H1 (cell line): Measurements from ENCODE around the gene EVPL. TPM values are rescaled to one million over a fixed set of nuclear protein-coding genes. Genes with fewer than 3 reads are reported as not detected.
A peak's percentile ranks its signal among the peaks of the same experiment; 100 is the strongest.

ENCODE experiments used
- CTCF ChIA-PET: fragments of 300-600 bp; sonication (Branson Sonifier 250); formaldehyde crosslinking; loops from one replicate; lab custom pipeline; 2021; ENCODE audit not compliant: partially characterized antibody; lab: Charles Lee
- POLR2A ChIA-PET: fragments of 300-600 bp; sonication (Branson Sonifier 250); formaldehyde crosslinking; loops from one replicate; lab custom pipeline; 2021; ENCODE audit warnings: inconsistent platforms; ENCODE audit not compliant: partially characterized antibody; lab: Charles Lee
- DNase-seq, 2 experiments: peaks; one replicate each; pipeline versions ENCODE4 v3.0.0 to v3.0.0-alpha.2; 2010 to 2022; ENCODE audit warnings: low spot score in 2 of 2, low read depth in 1 of 2, mixed read lengths in 1 of 2
- FAIRE-seq: peaks from 2 replicates; lab custom pipeline; 2011; peaks lifted over from hg19 to GRCh38; lab: Jason Lieb, UNC
- H2AFZ ChIP-seq: 2 replicates; pipeline ENCODE4 v1.8.1; 2012; ENCODE audit warnings: low read length, inconsistent platforms
- H2AK5ac ChIP-seq: 2 replicates; pipeline ENCODE4 v1.6.1; 2013; ENCODE audit warnings: low read depth, low read length
- H2BK120ac ChIP-seq: replicated peaks from 2 replicates; pipeline ENCODE3; 2013; ENCODE audit warnings: low read depth, low read length, inconsistent platforms
- H2BK12ac ChIP-seq: 2 replicates; pipeline ENCODE4 v1.6.1; 2013; ENCODE audit warnings: low read depth, low read length
- H2BK15ac ChIP-seq: 2 replicates; pipeline ENCODE4 v1.6.1; 2013; ENCODE audit warnings: low read length
- H2BK20ac ChIP-seq: 2 replicates; pipeline ENCODE4 v1.6.1; 2013; ENCODE audit warnings: low read length
- H2BK5ac ChIP-seq: 2 replicates; pipeline ENCODE4 v1.6.1; 2013; ENCODE audit warnings: low read depth, low read length
- H3K14ac ChIP-seq: 2 replicates; pipeline ENCODE4 v1.6.1; 2013; ENCODE audit warnings: inconsistent platforms; ENCODE audit not compliant: insufficient read length
- H3K18ac ChIP-seq: 2 replicates; pipeline ENCODE4 v1.6.1; 2013; ENCODE audit warnings: low read length; ENCODE audit errors: extremely low read depth
- H3K23ac ChIP-seq: 2 replicates; pipeline ENCODE4 v1.6.1; 2013; ENCODE audit warnings: inconsistent platforms; ENCODE audit not compliant: insufficient read length
- H3K23me2 ChIP-seq: 2 replicates; pipeline ENCODE4 v1.6.1; 2013; ENCODE audit warnings: low read depth, low read length
- H3K27ac ChIP-seq: 2 replicates; pipeline ENCODE4 v1.6.1; 2011; ENCODE audit warnings: low read depth, low read length, inconsistent platforms
- H3K27me3 ChIP-seq, 4 experiments: replicated peaks in 1 of 4; 1 replicate in 1 of 4; 2 replicates in 3 of 4; pipeline versions ENCODE4 v1.6.1 to v1.8.1; 2011 to 2013; ENCODE audit warnings: low read length in 3 of 4, mild to moderate bottlenecking in 3 of 4, inconsistent platforms in 2 of 4, mixed read lengths in 2 of 4, moderate library complexity in 1 of 4; ENCODE audit not compliant: control insufficient read depth in 3 of 4, insufficient read depth in 3 of 4; ENCODE audit errors: extremely low read depth in 1 of 4
- H3K36me3 ChIP-seq, 4 experiments: 2 replicates each; pipeline versions ENCODE4 v1.6.1 to v1.8.1; 2011 to 2013; ENCODE audit warnings: mild to moderate bottlenecking in 4 of 4, low read length in 3 of 4, moderate library complexity in 2 of 4, control low read depth in 1 of 4, inconsistent platforms in 1 of 4; ENCODE audit not compliant: insufficient read depth in 4 of 4, control insufficient read depth in 2 of 4
- H3K4ac ChIP-seq: replicated peaks from 2 replicates; pipeline ENCODE3; 2013; ENCODE audit warnings: low read length, low read depth, mixed read lengths, inconsistent platforms; ENCODE audit not compliant: insufficient read length
- H3K4me1 ChIP-seq, 4 experiments: replicated peaks in 1 of 4; 1 replicate in 1 of 4; 2 replicates in 3 of 4; pipeline versions ENCODE4 v1.6.1 to v1.8.1; 2011 to 2013; ENCODE audit warnings: low read length in 3 of 4, inconsistent platforms in 2 of 4, mixed read lengths in 1 of 4; ENCODE audit not compliant: insufficient read depth in 4 of 4, control insufficient read depth in 3 of 4
- H3K4me2 ChIP-seq, 2 experiments: 2 replicates each; pipeline versions ENCODE4 v1.6.1 to v1.8.1; 2011 to 2013; ENCODE audit warnings: low read depth in 2 of 2, low read length in 2 of 2, control low read depth in 1 of 2, inconsistent platforms in 1 of 2, mild to moderate bottlenecking in 1 of 2; ENCODE audit not compliant: insufficient read depth in 1 of 2
- H3K4me3 ChIP-seq, 4 experiments: fragments of 200-600, 300-600 bp in 1 of 4; sonication (generic), shearing (Covaris generic), sonication (Bioruptor Twin) in 1 of 4; 2 replicates each; pipeline versions ENCODE4 v1.5.1 to v1.8.1; 2011 to 2016; ENCODE audit warnings: low read length in 4 of 4, low read depth in 3 of 4, control low read depth in 2 of 4, inconsistent platforms in 2 of 4, mild to moderate bottlenecking in 2 of 4, mixed read lengths in 1 of 4, moderate library complexity in 1 of 4; ENCODE audit not compliant: insufficient read depth in 2 of 4; ENCODE audit errors: extremely low read depth in 1 of 4
- H3K56ac ChIP-seq: replicated peaks from 2 replicates; pipeline ENCODE3; 2013; ENCODE audit warnings: low read depth, mild to moderate bottlenecking, mixed read lengths, low read length, inconsistent platforms; ENCODE audit not compliant: insufficient read length
- H3K79me1 ChIP-seq: 2 replicates; pipeline ENCODE4 v1.6.1; 2013; ENCODE audit warnings: low read depth, low read length, control low read depth
- H3K79me2 ChIP-seq, 2 experiments: 2 replicates each; pipeline versions ENCODE4 v1.6.1 to v1.8.1; 2012 to 2013; ENCODE audit warnings: low read length in 2 of 2, mild to moderate bottlenecking in 2 of 2, inconsistent platforms in 1 of 2; ENCODE audit not compliant: insufficient read depth in 2 of 2, control insufficient read depth in 1 of 2
- H3K9ac ChIP-seq, 4 experiments: replicated peaks in 1 of 4; 1 replicate in 1 of 4; 2 replicates in 3 of 4; pipeline versions ENCODE4 v1.6.1 to v1.8.1; 2011 to 2013; ENCODE audit warnings: low read depth in 3 of 4, low read length in 3 of 4, control low read depth in 2 of 4, mild to moderate bottlenecking in 2 of 4, moderate library complexity in 2 of 4, inconsistent platforms in 1 of 4; ENCODE audit errors: extremely low read depth in 1 of 4
- H3K9me3 ChIP-seq, 2 experiments: 2 replicates each; pipeline versions ENCODE4 v1.6.1 to v1.8.1; 2012 to 2013; ENCODE audit warnings: mild to moderate bottlenecking in 2 of 2, moderate library complexity in 2 of 2, control low read depth in 1 of 2, inconsistent platforms in 1 of 2, low read depth in 1 of 2, low read length in 1 of 2, mixed read lengths in 1 of 2; ENCODE audit not compliant: insufficient read depth in 2 of 2
- H4K20me1 ChIP-seq, 2 experiments: replicated peaks in 1 of 2; 2 replicates each; pipeline versions ENCODE3 to v1.8.1; 2011 to 2013; ENCODE audit warnings: inconsistent platforms in 2 of 2, low read length in 2 of 2, mild to moderate bottlenecking in 1 of 2; ENCODE audit not compliant: insufficient read depth in 2 of 2, control insufficient read depth in 1 of 2
- H4K5ac ChIP-seq: 2 replicates; pipeline ENCODE4 v1.6.1; 2013; ENCODE audit warnings: low read length, low read depth, mixed read lengths, inconsistent platforms; ENCODE audit not compliant: insufficient read length
- H4K8ac ChIP-seq: 2 replicates; pipeline ENCODE4 v1.8.0; 2013; ENCODE audit warnings: mild to moderate bottlenecking, moderate library complexity, low read length, inconsistent platforms; ENCODE audit not compliant: insufficient read depth; ENCODE audit errors: extremely low read depth
- H4K91ac ChIP-seq: replicated peaks from 2 replicates; pipeline ENCODE3; 2013; ENCODE audit warnings: low read length, mixed read lengths, inconsistent platforms; ENCODE audit not compliant: insufficient read length
- CHD1 ChIP-seq: IDR thresholded peaks from 2 replicates; pipeline ENCODE4 v1.6.1; 2012; ENCODE audit warnings: low read depth, low read length, improper control_type of control experiment
- WGBS, 2 experiments: shearing (Covaris generic) in 1 of 2; methylation state at CpG; one replicate each; pipeline versions ENCODE4 v1.1.6 to v1.1.7; 2013 to 2015; ENCODE audit warnings: low lambda C conversion rate in 2 of 2, mixed read lengths in 2 of 2, inconsistent platforms in 1 of 2, low coverage in 1 of 2, missing lambda C conversion rate in 1 of 2; ENCODE audit not compliant: insufficient replicate concordance in 2 of 2, insufficient coverage in 1 of 2, insufficient read length in 1 of 2; ENCODE audit errors: extremely low coverage in 1 of 2, missing lambda C conversion rate in 1 of 2; 5-methylcytosine and 5-hydroxymethylcytosine counted together
- polyA plus RNA-seq, 7 experiments: library from polyadenylated mRNA; depleted of rRNA in 3 of 7; stranded (reverse) in 5 of 7; unstranded in 2 of 7; fragments of >200 nt in 5 of 7; fragments of 200-250 nt in 2 of 7; gene quantifications; 1 replicate in 5 of 7; 2 replicates in 1 of 7; 4 replicates in 1 of 7; pipeline versions ENCODE4 v1.2.1 to v1.2.3, GENCODE V29; 2011 to 2013; ENCODE audit warnings: missing spikeins in 2 of 7, mixed read lengths in 2 of 7
- total RNA-seq: library from RNA; stranded (reverse); fragmentation: NEBNext Ultra II Directional; extraction: Animal tissue kit (Norgen Biotek cat#: 25700); gene quantifications from 2 replicates; pipeline ENCODE4 v1.2.1, GENCODE V29; 2021
- TF ChIP-seq, protein P1 (sequence below): IDR thresholded peaks from 2 replicates; pipeline ENCODE4 v1.6.1; 2012; ENCODE audit warnings: low read length, inconsistent platforms

EVPL gene
- total and polyA plus RNA-seq, 2 of the 8 experiments (the other 6 are each of a cell fraction or from before 2014, with no cell fraction given): 0.20 to 0.99 TPM

DNA sequence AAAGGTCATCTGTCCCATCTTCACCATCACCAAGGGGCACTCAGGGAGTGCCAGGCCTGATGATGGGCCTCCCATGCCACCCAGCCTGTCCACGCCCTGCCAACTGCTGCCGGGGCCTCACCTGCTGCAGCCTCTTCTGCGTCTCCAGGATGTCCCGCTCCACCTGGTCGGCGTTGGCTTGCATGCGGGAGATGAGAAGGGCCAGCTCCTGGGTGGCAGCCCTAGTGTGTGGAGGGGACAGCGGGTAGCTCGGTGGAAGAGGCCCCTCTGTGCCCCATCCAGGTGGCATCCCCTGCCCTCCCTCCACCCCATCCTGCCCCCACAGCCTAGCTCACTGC is 3.2 kb downstream of the EVPL start:
- no peak overlapping the region for H2BK5ac ChIP-seq
- CTCF ChIA-PET: interaction anchor here (0.9 to 32.0 kb wide), 3 partner anchors 18 to 112 kb away, joined by 3 to 885 read pairs (median 5); partner anchors contain the start of genes MRPL38 and TRIM65
- no peak overlapping the region for H3K14ac ChIP-seq
- peaks cover 0 to 6% (median 1%) of the 10 kb centered on the region in 4 experiments; a peak in 3 of 7 replicates for H3K4me1 ChIP-seq
- H3K36me3 ChIP-seq: no peaks in the 10 kb centered on the region
- no peak for DNase-seq
- H3K23me2 ChIP-seq: no peaks in the 10 kb centered on the region
- H3K4me3 ChIP-seq: no peak overlapping the region
- no peaks in the 10 kb centered on the region for H3K27me3 ChIP-seq
- H3K56ac ChIP-seq: no peak overlapping the region
- H4K5ac ChIP-seq: no peak overlapping the region
- no peak overlapping the region for H3K23ac ChIP-seq
- no peak overlapping the region for H2BK12ac ChIP-seq
- no peak for FAIRE-seq
- WGBS, 2 experiments: 96% methylated on average over 6 of the region's 9 CpGs; no CpG with 5 or more reads in 1 of the 2 experiments
- H4K8ac ChIP-seq: no peak overlapping the region; the same call in 1 of the 2 replicates
- no peak overlapping the region for H4K91ac ChIP-seq
- H3K9me3 ChIP-seq: no peaks in the 10 kb centered on the region
- no peak overlapping the region for H2BK15ac ChIP-seq
- peak overlapping the region; percentile 39; the same call in 1 of the 2 replicates for H2AK5ac ChIP-seq
- POLR2A ChIA-PET: interaction anchor here (1.6 to 1.8 kb wide), 2 partner anchors 9 to 15 kb away, joined by 4 to 5 read pairs; no protein-coding TSS in a partner anchor
- no peak overlapping the region for H3K4me2 ChIP-seq
- no peaks in the 10 kb centered on the region for H4K20me1 ChIP-seq
- H3K79me1 ChIP-seq: no peaks in the 10 kb centered on the region
- H2BK20ac ChIP-seq: no peak overlapping the region
- no peak overlapping the region for H3K27ac ChIP-seq
- H3K79me2 ChIP-seq: no peaks in the 10 kb centered on the region
- no peak overlapping the region for H2BK120ac ChIP-seq
- H3K4ac ChIP-seq: no peak overlapping the region
- no peak overlapping the region for H3K9ac ChIP-seq
- no peak overlapping the region for H3K18ac ChIP-seq
- H2AFZ ChIP-seq: no peak overlapping the region
- TF ChIP-seq, protein P1, sequence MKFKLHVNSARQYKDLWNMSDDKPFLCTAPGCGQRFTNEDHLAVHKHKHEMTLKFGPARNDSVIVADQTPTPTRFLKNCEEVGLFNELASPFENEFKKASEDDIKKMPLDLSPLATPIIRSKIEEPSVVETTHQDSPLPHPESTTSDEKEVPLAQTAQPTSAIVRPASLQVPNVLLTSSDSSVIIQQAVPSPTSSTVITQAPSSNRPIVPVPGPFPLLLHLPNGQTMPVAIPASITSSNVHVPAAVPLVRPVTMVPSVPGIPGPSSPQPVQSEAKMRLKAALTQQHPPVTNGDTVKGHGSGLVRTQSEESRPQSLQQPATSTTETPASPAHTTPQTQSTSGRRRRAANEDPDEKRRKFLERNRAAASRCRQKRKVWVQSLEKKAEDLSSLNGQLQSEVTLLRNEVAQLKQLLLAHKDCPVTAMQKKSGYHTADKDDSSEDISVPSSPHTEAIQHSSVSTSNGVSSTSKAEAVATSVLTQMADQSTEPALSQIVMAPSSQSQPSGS: no peak
- no peak for TF ChIP-seq CHD1
